ENCODE results near the gene PLCL2. TPM values are rescaled to one million over a fixed set of nuclear protein-coding genes. Genes with fewer than 3 reads are reported as not detected.

PLCL2 gene
- total RNA-seq, 2 donors from 2014 or later: 5.3 to 14.5 TPM

GRCh38 chr3:17014709-17015108, 130.0 kb downstream of the PLCL2 start:
- Histone ChIP-seq H3K27me3 (replicated peaks; ENCODE audit: insufficient read depth) (no peaks in the 10 kb centered on the region), H3K4me3 (no peak overlapping the region), H3K36me3 (no peaks in the 10 kb centered on the region), H3K27ac (no peak overlapping the region), H3K4me1 (replicated peaks) (no peaks in the 10 kb centered on the region), H3K9me3 (no peaks in the 10 kb centered on the region)
- no peak for DNase-seq (ENCODE audit: low spot score)
- intact Hi-C loops (cut with DNase I): no loop called here
- 92% methylated on average over 8 of the region's 8 CpGs for WGBS
- TF ChIP-seq POLR2A (IDR thresholded peaks at IDR 0.05): no peak
- TF ChIP-seq CTCF (IDR thresholded peaks at IDR 0.05): no peak
- TF ChIP-seq POLR2AphosphoS5 (IDR thresholded peaks at IDR 0.05): no peak

GRCh38 chr3:17021614-17022013, 136.9 kb downstream of the PLCL2 start:
- no peak for DNase-seq (ENCODE audit: low spot score)
- TF ChIP-seq POLR2A (IDR thresholded peaks at IDR 0.05) (no peak), CTCF (IDR thresholded peaks at IDR 0.05) (no peak), POLR2AphosphoS5 (IDR thresholded peaks at IDR 0.05) (no peak)
- Histone ChIP-seq H3K27me3 (replicated peaks; ENCODE audit: insufficient read depth) (no peaks in the 10 kb centered on the region), H3K36me3 (no peaks in the 10 kb centered on the region), H3K27ac (no peak overlapping the region), H3K4me3 (no peak overlapping the region), H3K9me3 (no peaks in the 10 kb centered on the region), H3K4me1 (replicated peaks) (no peaks in the 10 kb centered on the region)
- WGBS: 88% methylated on average over 1 of the region's 1 CpG
- intact Hi-C loops (cut with DNase I): no loop called here

GRCh38 chr3:17023006-17023664, 138.4 kb downstream of the PLCL2 start:
- 69% methylated on average over 6 of the region's 6 CpGs for WGBS
- no peaks in the 10 kb centered on the region for H3K9me3 ChIP-seq
- TF ChIP-seq POLR2A (IDR thresholded peaks at IDR 0.05) (no peak), CTCF (IDR thresholded peaks at IDR 0.05) (no peak), POLR2AphosphoS5 (IDR thresholded peaks at IDR 0.05) (no peak)
- H3K36me3 ChIP-seq: no peaks in the 10 kb centered on the region
- no peak overlapping the region for H3K27ac ChIP-seq
- intact Hi-C loops (cut with DNase I): no loop called here
- H3K4me1 ChIP-seq (replicated peaks): no peaks in the 10 kb centered on the region
- H3K27me3 ChIP-seq (replicated peaks; ENCODE audit: insufficient read depth): no peaks in the 10 kb centered on the region
- no peak overlapping the region for H3K4me3 ChIP-seq
- no peak for DNase-seq (ENCODE audit: low spot score)

- intact Hi-C loops (cut with DNase I): no loop called here
- H3K4me1 ChIP-seq (replicated peaks): no peaks in the 10 kb centered on the region
- 95% methylated on average over 5 of the region's 5 CpGs for WGBS
Measured at GRCh38 chr3:17025594-17026139, 140.9 kb downstream of the PLCL2 start.

GRCh38 chr3:17027318-17027717, 142.6 kb downstream of the PLCL2 start:
- WGBS: 77% methylated on average over 1 of the region's 1 CpG
- intact Hi-C loops (cut with DNase I): no loop called here
- Histone ChIP-seq H3K4me1 (replicated peaks) (no peaks in the 10 kb centered on the region), H3K36me3 (no peaks in the 10 kb centered on the region), H3K4me3 (no peak overlapping the region), H3K9me3 (no peaks in the 10 kb centered on the region), H3K27me3 (replicated peaks; ENCODE audit: insufficient read depth) (no peaks in the 10 kb centered on the region), H3K27ac (no peak overlapping the region)
- no peak for DNase-seq (ENCODE audit: low spot score)
- TF ChIP-seq POLR2AphosphoS5 (IDR thresholded peaks at IDR 0.05): no peak
- TF ChIP-seq CTCF (IDR thresholded peaks at IDR 0.05): no peak
- TF ChIP-seq POLR2A (IDR thresholded peaks at IDR 0.05): no peak

More at GRCh38 chr3:17025594-17026139, 140.9 kb downstream of the PLCL2 start:
- Histone ChIP-seq H3K9me3 (no peaks in the 10 kb centered on the region), H3K36me3 (no peaks in the 10 kb centered on the region), H3K27ac (no peak overlapping the region), H3K4me3 (no peak overlapping the region), H3K27me3 (replicated peaks; ENCODE audit: insufficient read depth) (no peaks in the 10 kb centered on the region)
- DNase-seq (ENCODE audit: low spot score): no peak
- TF ChIP-seq POLR2AphosphoS5 (IDR thresholded peaks at IDR 0.05): no peak

Measured in prostate gland (tissue), 2 donors.